ENCODE measurements around the gene MAFF. TPM values are rescaled to one million over a fixed set of nuclear protein-coding genes. Genes with fewer than 3 reads are reported as not detected.

The MAFF gene
- total RNA-seq, 3 donors from 2014 or later (not counting 1 experiment from before 2014, with no cell fraction given): 168 to 215 (median 187) TPM

DNA sequence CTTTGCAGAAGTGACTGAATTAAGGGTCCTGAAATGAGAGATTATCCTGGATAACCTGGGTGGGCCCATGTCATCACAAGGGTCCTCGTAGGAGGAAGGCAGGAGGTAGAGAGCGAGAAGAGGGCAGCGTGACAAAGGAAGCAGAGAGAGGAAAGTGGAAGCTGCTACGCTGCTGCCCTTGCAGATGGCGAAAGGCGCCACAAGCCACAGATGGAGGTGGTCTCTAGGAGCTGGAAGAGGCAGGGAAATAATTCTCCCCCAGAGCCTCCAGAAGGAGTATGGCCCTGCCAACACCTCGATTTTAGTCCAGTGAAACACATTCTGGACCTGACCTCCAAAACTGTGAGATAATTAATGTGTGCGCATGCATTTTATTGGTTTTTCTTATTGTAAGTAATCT, 57.6 kb downstream of the MAFF start:
- Mint-ChIP-seq H3K4me1 (peaks cover 38 to 62% of the 10 kb centered on the region in 2 donors), H3K27ac (peak overlapping the region; percentile 76 to 80), H3K4me3 (peak overlapping the region; percentile 14), H3K27me3 (ENCODE audit: low read depth in 2 of 2) (no peaks in the 10 kb centered on the region), H3K9me3 (no peaks in the 10 kb centered on the region), H3K36me3 (no peaks in the 10 kb centered on the region)
- DNase-seq (no peak), ATAC-seq (no peak)
- H3K9me3 ChIP-seq (ENCODE audit: control insufficient read depth, insufficient read depth, low read length): no peaks in the 10 kb centered on the region
- peaks cover 36% of the 10 kb centered on the region for H3K4me1 ChIP-seq (ENCODE audit: control insufficient read depth, insufficient read depth, low read length)
- no peak overlapping the region for H3K4me3 ChIP-seq (ENCODE audit: low read length)
- TF ChIP-seq, protein P1, sequence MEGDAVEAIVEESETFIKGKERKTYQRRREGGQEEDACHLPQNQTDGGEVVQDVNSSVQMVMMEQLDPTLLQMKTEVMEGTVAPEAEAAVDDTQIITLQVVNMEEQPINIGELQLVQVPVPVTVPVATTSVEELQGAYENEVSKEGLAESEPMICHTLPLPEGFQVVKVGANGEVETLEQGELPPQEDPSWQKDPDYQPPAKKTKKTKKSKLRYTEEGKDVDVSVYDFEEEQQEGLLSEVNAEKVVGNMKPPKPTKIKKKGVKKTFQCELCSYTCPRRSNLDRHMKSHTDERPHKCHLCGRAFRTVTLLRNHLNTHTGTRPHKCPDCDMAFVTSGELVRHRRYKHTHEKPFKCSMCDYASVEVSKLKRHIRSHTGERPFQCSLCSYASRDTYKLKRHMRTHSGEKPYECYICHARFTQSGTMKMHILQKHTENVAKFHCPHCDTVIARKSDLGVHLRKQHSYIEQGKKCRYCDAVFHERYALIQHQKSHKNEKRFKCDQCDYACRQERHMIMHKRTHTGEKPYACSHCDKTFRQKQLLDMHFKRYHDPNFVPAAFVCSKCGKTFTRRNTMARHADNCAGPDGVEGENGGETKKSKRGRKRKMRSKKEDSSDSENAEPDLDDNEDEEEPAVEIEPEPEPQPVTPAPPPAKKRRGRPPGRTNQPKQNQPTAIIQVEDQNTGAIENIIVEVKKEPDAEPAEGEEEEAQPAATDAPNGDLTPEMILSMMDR (IDR thresholded peaks at IDR 0.05): no peak
- H3K36me3 ChIP-seq (ENCODE audit: control insufficient read depth, insufficient read depth, low read length): no peaks in the 10 kb centered on the region
- H3K27me3 ChIP-seq (ENCODE audit: control insufficient read depth, insufficient read depth, low read length): no peaks in the 10 kb centered on the region
- intact Hi-C loops (cut with micrococcal nuclease): no loop called here
- WGBS (ENCODE audit: insufficient coverage): 68% methylated on average over 8 of the region's 8 CpGs
- no peak overlapping the region for H3K27ac ChIP-seq (ENCODE audit: low read length)

DNA sequence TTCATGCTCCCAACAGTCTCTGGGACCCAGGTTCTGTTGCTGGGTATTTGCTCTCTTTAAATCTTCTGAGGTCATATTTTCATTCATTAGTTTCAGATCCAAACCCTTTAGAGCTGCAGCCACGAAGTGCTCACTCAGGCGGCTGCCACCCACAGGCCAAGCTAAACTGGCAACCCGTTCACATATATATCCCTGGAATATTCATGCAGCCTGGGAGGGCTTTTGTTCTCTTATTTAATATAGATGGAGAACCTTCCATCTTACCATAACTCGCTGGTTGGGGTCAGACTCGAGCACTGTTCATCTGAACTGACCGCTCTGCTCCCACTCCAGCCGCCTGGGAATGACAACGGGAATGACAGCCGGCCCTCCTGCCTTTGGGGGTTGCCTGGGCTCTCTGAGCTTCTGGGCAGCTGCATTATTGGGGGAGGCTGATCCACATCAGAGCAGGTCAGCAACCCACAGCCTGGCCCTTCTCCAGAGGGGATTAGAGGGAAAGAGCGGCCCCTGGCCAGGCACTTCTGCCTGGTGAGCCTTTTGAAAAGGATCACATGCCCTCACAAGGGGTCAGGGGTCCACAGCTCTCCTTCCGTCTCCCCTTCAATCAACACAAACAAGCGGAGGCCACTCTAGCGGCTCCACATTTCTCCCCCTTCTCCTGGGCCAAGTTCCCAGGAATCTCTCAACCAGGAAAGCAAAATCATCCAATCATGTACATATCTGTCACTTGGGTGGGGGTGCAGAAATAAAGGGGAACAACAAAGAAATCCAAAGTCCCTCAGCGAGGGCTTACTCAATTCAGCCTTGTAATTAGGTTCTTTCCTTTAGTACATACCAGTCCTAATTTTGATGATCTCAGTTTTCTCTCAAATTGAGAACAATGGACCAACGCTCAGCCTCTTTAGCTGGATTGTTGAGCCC, 59.2 kb downstream of the MAFF start:
- H3K27me3 ChIP-seq (ENCODE audit: control insufficient read depth, insufficient read depth, low read length): no peaks in the 10 kb centered on the region
- no peak for DNase-seq

GRCh38 chr22:38262051-38262795, 60.4 kb downstream of the MAFF start:
- Histone ChIP-seq H3K4me3 (ENCODE audit: low read length) (no peak overlapping the region), H3K27me3 (ENCODE audit: control insufficient read depth, insufficient read depth, low read length) (no peaks in the 10 kb centered on the region), H3K4me1 (ENCODE audit: control insufficient read depth, insufficient read depth, low read length) (peaks cover 63% of the 10 kb centered on the region), H3K36me3 (ENCODE audit: control insufficient read depth, insufficient read depth, low read length) (no peaks in the 10 kb centered on the region), H3K9me3 (ENCODE audit: control insufficient read depth, insufficient read depth, low read length) (no peaks in the 10 kb centered on the region), H3K27ac (ENCODE audit: low read length) (no peak overlapping the region)
- Mint-ChIP-seq H3K27ac (peak overlapping the region; percentile 76 to 80), H3K4me3 (no peak overlapping the region), H3K36me3 (no peaks in the 10 kb centered on the region), H3K4me1 (peaks cover 58 to 67% of the 10 kb centered on the region in 2 donors), H3K9me3 (no peaks in the 10 kb centered on the region), H3K27me3 (ENCODE audit: low read depth in 2 of 2) (no peaks in the 10 kb centered on the region)
- TF ChIP-seq, protein P1 (IDR thresholded peaks at IDR 0.05): peak; percentile 27
- intact Hi-C loops (cut with micrococcal nuclease): loop anchor here (1.0 to 10.0 kb wide), 2 partner anchors 87 to 91 kb away; no protein-coding TSS in a partner anchor
- WGBS (ENCODE audit: insufficient coverage): 75% methylated on average over 20 of the region's 20 CpGs
- peak; percentile 36 to 56 for DNase-seq
- peak; percentile 29 to 50 (median 49) for ATAC-seq

More for the DNA sequence above, 59.2 kb downstream of the MAFF start:
- Histone ChIP-seq H3K9me3 (ENCODE audit: control insufficient read depth, insufficient read depth, low read length) (no peaks in the 10 kb centered on the region), H3K4me1 (ENCODE audit: control insufficient read depth, insufficient read depth, low read length) (peaks cover 51% of the 10 kb centered on the region), H3K4me3 (ENCODE audit: low read length) (no peak overlapping the region), H3K27ac (ENCODE audit: low read length) (peak overlapping the region; percentile 62), H3K36me3 (ENCODE audit: control insufficient read depth, insufficient read depth, low read length) (no peaks in the 10 kb centered on the region)
- Mint-ChIP-seq H3K4me3 (peak overlapping the region; percentile 45), H3K9me3 (no peaks in the 10 kb centered on the region), H3K4me1 (peaks cover 52 to 62% of the 10 kb centered on the region in 2 donors), H3K27me3 (ENCODE audit: low read depth in 2 of 2) (no peaks in the 10 kb centered on the region), H3K36me3 (no peaks in the 10 kb centered on the region), H3K27ac (peak overlapping the region; percentile 76 to 80)
- peak in 2 of 3 donors; percentile 15 to 20 for ATAC-seq
- 92% methylated on average over 12 of the region's 15 CpGs for whole genome bisulfite sequencing (ENCODE audit: insufficient coverage)
- intact Hi-C loops (cut with micrococcal nuclease): loop anchor here (10.0 kb wide), 1 partner anchor 86 kb away; no protein-coding TSS in a partner anchor
- TF ChIP-seq, protein P1 (IDR thresholded peaks at IDR 0.05): no peak

Measured in natural killer cell (primary cell).